GM23248 (cell line): ENCODE measurements around the gene YEATS2. TPM values are rescaled to one million over a fixed set of nuclear protein-coding genes. Genes with fewer than 3 reads are reported as not detected.

Experiments used
- DNase-seq: peaks from one replicate; pipeline ENCODE4 v3.0.0-alpha.2; 2015
- H2AFZ ChIP-seq: fragments of 200-600 bp; sonication (generic); 2 replicates; pipeline ENCODE4 v1.6.1; 2016; ENCODE audit warnings: antibody characterized with exemption
- H3F3A ChIP-seq: fragments of 200-600 bp; sonication (generic); 2 replicates; pipeline ENCODE4 v1.6.1; 2016; ENCODE audit warnings: mild to moderate bottlenecking, antibody characterized with exemption, mixed run types; ENCODE audit not compliant: insufficient read depth
- H3K27ac ChIP-seq: fragments of 200-600 bp; sonication (generic); 2 replicates; pipeline ENCODE4 v1.5.1; 2016; ENCODE audit warnings: mild to moderate bottlenecking
- H3K27me3 ChIP-seq: fragments of 200-600 bp; sonication (generic); replicated peaks from 2 replicates; pipeline ENCODE4 v1.6.1; 2016; ENCODE audit warnings: mild to moderate bottlenecking; ENCODE audit not compliant: insufficient read depth
- H3K36me3 ChIP-seq: fragments of 200-600 bp; sonication (generic); 2 replicates; pipeline ENCODE4 v1.6.1; 2016; ENCODE audit warnings: low read depth, mild to moderate bottlenecking
- H3K4me1 ChIP-seq: fragments of 200-600 bp; sonication (generic); 2 replicates; pipeline ENCODE4 v1.6.1; 2016; ENCODE audit warnings: mild to moderate bottlenecking; ENCODE audit not compliant: insufficient read depth
- H3K4me2 ChIP-seq: fragments of 200-600 bp; sonication (generic); one replicate; pipeline ENCODE4 v1.6.1; 2016; ENCODE audit warnings: mild to moderate bottlenecking; ENCODE audit not compliant: unreplicated experiment
- H3K4me3 ChIP-seq: fragments of 200-600 bp; sonication (generic); 2 replicates; pipeline ENCODE4 v1.5.1; 2016; ENCODE audit warnings: mild to moderate bottlenecking
- H3K79me2 ChIP-seq: fragments of 200-600 bp; sonication (generic); 2 replicates; pipeline ENCODE4 v1.6.1; 2016; ENCODE audit warnings: mild to moderate bottlenecking; ENCODE audit not compliant: insufficient read depth
- H3K9ac ChIP-seq: fragments of 200-600 bp; sonication (generic); 2 replicates; pipeline ENCODE4 v1.6.1; 2016; ENCODE audit warnings: mild to moderate bottlenecking
- H3K9me2 ChIP-seq: fragments of 200-600 bp; sonication (generic); 2 replicates; pipeline ENCODE4 v1.6.1; 2016; ENCODE audit warnings: mixed run types, mild to moderate bottlenecking, moderate library complexity; ENCODE audit not compliant: insufficient read depth
- H3K9me3 ChIP-seq: fragments of 200-600 bp; sonication (generic); one replicate; pipeline ENCODE4 v1.6.1; 2017; ENCODE audit warnings: low read depth
- H4K20me1 ChIP-seq: fragments of 200-600 bp; sonication (generic); 2 replicates; pipeline ENCODE4 v1.6.0; 2016; ENCODE audit not compliant: insufficient read depth
- EZH2 ChIP-seq: fragments of 200-600 bp; sonication (generic); IDR thresholded peaks from 2 replicates; pipeline ENCODE4 v1.6.1; 2018; ENCODE audit warnings: antibody characterized with exemption, mild to moderate bottlenecking; ENCODE audit not compliant: insufficient read depth, poor library complexity, severe bottlenecking
- EZH2phosphoT487 ChIP-seq: fragments of 200-600 bp; sonication (generic); IDR thresholded peaks from 2 replicates; pipeline ENCODE4 v1.6.1; 2018; ENCODE audit warnings: antibody characterized with exemption, moderate library complexity, mild to moderate bottlenecking, low read depth; ENCODE audit not compliant: insufficient read depth
- WGBS, 2 experiments: methylation state at CpG; one replicate each; pipeline ENCODE4 v1.1.6; 2015 to 2017; ENCODE audit warnings: low lambda C conversion rate in 2 of 2, low coverage in 1 of 2; ENCODE audit errors: missing lambda C conversion rate in 2 of 2; 5-methylcytosine and 5-hydroxymethylcytosine counted together
- in situ Hi-C: fragments of 300-500 bp; cut with MboI; formaldehyde crosslinking; loops from 2 replicates; pipeline ENCODE4 v1.15.0; 2020
- polyA plus RNA-seq: library from polyadenylated mRNA; unstranded; fragments of >200 nt; fragmentation: Nextera tagmentation; extraction: Ambion mirVana; gene quantifications from 2 replicates; pipeline ENCODE4 v1.2.1, GENCODE V29; 2016
- total RNA-seq: library from RNA; depleted of rRNA; stranded (reverse); fragments of >200 nt; shearing (Covaris generic); gene quantifications from 2 replicates; pipeline ENCODE4 v1.2.3, GENCODE V29; 2014

Gene YEATS2
- total and polyA plus RNA-seq, 2 experiments from 2014 or later = 14.0 to 34.7 TPM

- H3K9me3 ChIP-seq = no peaks in the 10 kb centered on the region
- H4K20me1 ChIP-seq = peaks cover 30% of the 10 kb centered on the region; the same call in 1 of the 2 replicates
- H3F3A ChIP-seq = no peaks in the 10 kb centered on the region
- in situ Hi-C loops = no loop called here
- H3K4me2 ChIP-seq = no peak overlapping the region
- peaks cover 100% of the 10 kb centered on the region for H3K79me2 ChIP-seq
- H3K4me1 ChIP-seq = no peaks in the 10 kb centered on the region
- DNase-seq = no peak
- no peak overlapping the region for H3K9ac ChIP-seq
- H3K9me2 ChIP-seq = no peaks in the 10 kb centered on the region
- H3K27ac ChIP-seq = no peak overlapping the region
- H3K27me3 ChIP-seq = no peaks in the 10 kb centered on the region
- no peak overlapping the region for H2AFZ ChIP-seq
- TF ChIP-seq EZH2 = no peak
- no peak overlapping the region for H3K4me3 ChIP-seq
- peaks cover 1% of the 10 kb centered on the region; the same call in 1 of the 2 replicates for H3K36me3 ChIP-seq
Measured at GRCh38 chr3:183710231-183710630, 12.6 kb downstream of the YEATS2 start.

GRCh38 chr3:183711516-183711915 lies 13.9 kb downstream of the YEATS2 start:
- Histone ChIP-seq H3K79me2 (peaks cover 100% of the 10 kb centered on the region), H3F3A (no peaks in the 10 kb centered on the region), H4K20me1 (peaks cover 19% of the 10 kb centered on the region; the same call in 1 of the 2 replicates), H3K36me3 (peaks cover 13% of the 10 kb centered on the region), H3K9me3 (no peaks in the 10 kb centered on the region), H3K4me3 (no peak overlapping the region), H2AFZ (no peak overlapping the region), H3K9ac (no peak overlapping the region), H3K4me1 (no peaks in the 10 kb centered on the region), H3K4me2 (no peak overlapping the region), H3K27ac (no peak overlapping the region), H3K9me2 (no peaks in the 10 kb centered on the region), H3K27me3 (no peaks in the 10 kb centered on the region)
- in situ Hi-C loops = no loop called here
- TF ChIP-seq EZH2 (no peak), EZH2phosphoT487 (no peak)
- no peak for DNase-seq
- 99 to 100% methylated on average over 3 of the region's 3 CpGs for WGBS, 2 experiments

- in situ Hi-C loops = no loop called here
- TF ChIP-seq EZH2phosphoT487 (no peak), EZH2 (no peak)
- Histone ChIP-seq H3K4me3 (no peak overlapping the region), H3K79me2 (peaks cover 100% of the 10 kb centered on the region), H3K27me3 (no peaks in the 10 kb centered on the region), H3K9ac (no peak overlapping the region), H3K4me1 (no peaks in the 10 kb centered on the region), H2AFZ (no peak overlapping the region), H3K4me2 (no peak overlapping the region), H3K36me3 (peaks cover 40% of the 10 kb centered on the region), H3F3A (no peaks in the 10 kb centered on the region), H3K9me2 (no peaks in the 10 kb centered on the region), H3K27ac (no peak overlapping the region), H3K9me3 (no peaks in the 10 kb centered on the region), H4K20me1 (peaks cover 10% of the 10 kb centered on the region; the same call in 1 of the 2 replicates)
- no peak for DNase-seq
Measured at GRCh38 chr3:183714622-183715021, 17.0 kb downstream of the YEATS2 start.

- Histone ChIP-seq H3F3A (no peaks in the 10 kb centered on the region), H3K4me1 (no peaks in the 10 kb centered on the region), H3K9ac (no peak overlapping the region), H3K4me2 (no peak overlapping the region), H3K79me2 (peaks cover 80% of the 10 kb centered on the region), H4K20me1 (no peaks in the 10 kb centered on the region; the same call in 1 of the 2 replicates), H3K27ac (no peak overlapping the region), H3K27me3 (no peaks in the 10 kb centered on the region), H2AFZ (no peak overlapping the region), H3K9me2 (no peaks in the 10 kb centered on the region), H3K36me3 (peaks cover 72% of the 10 kb centered on the region), H3K9me3 (no peaks in the 10 kb centered on the region), H3K4me3 (no peak overlapping the region)
- 79 to 86% methylated on average over 3 of the region's 3 CpGs for WGBS, 2 experiments
- DNase-seq = no peak
- in situ Hi-C loops = no loop called here
- TF ChIP-seq EZH2phosphoT487 (no peak), EZH2 (no peak)
Measured at GRCh38 chr3:183718012-183718411, 20.4 kb downstream of the YEATS2 start.

- Histone ChIP-seq H3K36me3 (peaks cover 87% of the 10 kb centered on the region), H3K4me3 (no peak overlapping the region), H3K79me2 (peaks cover 39% of the 10 kb centered on the region), H3F3A (no peaks in the 10 kb centered on the region), H2AFZ (no peak overlapping the region), H3K9me2 (no peaks in the 10 kb centered on the region), H4K20me1 (no peaks in the 10 kb centered on the region), H3K4me1 (no peaks in the 10 kb centered on the region), H3K4me2 (no peak overlapping the region), H3K27ac (no peak overlapping the region), H3K9me3 (no peaks in the 10 kb centered on the region), H3K27me3 (no peaks in the 10 kb centered on the region), H3K9ac (no peak overlapping the region)
- in situ Hi-C loops = no loop called here
- 80 to 83% methylated on average over 6 of the region's 6 CpGs for WGBS, 2 experiments
- no peak for DNase-seq
- TF ChIP-seq EZH2phosphoT487 (no peak), EZH2 (no peak)
Measured at GRCh38 chr3:183725387-183725786, 27.8 kb downstream of the YEATS2 start.
